HEK293 (cell line): Measurements from ENCODE around the gene GLDC.

Experiments used
- CTCF ChIA-PET: fragments of 350-600 bp; formaldehyde crosslinking; extraction: SDS; loops from one replicate; lab custom pipeline; 2021; ENCODE audit warnings: antibody characterized with exemption; lab: Yijun Ruan, JAX
- POLR2A ChIA-PET: fragments of 300-600 bp; formaldehyde crosslinking; extraction: SDS; loops from one replicate; lab custom pipeline; 2020; ENCODE audit warnings: antibody characterized with exemption, inconsistent platforms; lab: Yijun Ruan, JAX
- H3K27ac ChIP-seq: fragments of 200-500 bp; sonication (Bioruptor generic); 2 replicates; pipeline ENCODE4 v1.5.1; 2014; ENCODE audit warnings: low read depth, low read length, control low read depth, inconsistent platforms; ENCODE audit errors: extremely low read depth
- H3K36me3 ChIP-seq, 2 experiments: fragments of 200-500 bp in 1 of 2; sonication (Bioruptor generic) in 1 of 2; 1 replicate in 1 of 2; 2 replicates in 1 of 2; pipeline ENCODE4 v1.5.1; 2014 to 2017; ENCODE audit warnings: inconsistent platforms in 2 of 2, low read length in 2 of 2; ENCODE audit not compliant: control insufficient read depth in 2 of 2, insufficient read depth in 1 of 2
- H3K4me1 ChIP-seq: fragments of 200-500 bp; sonication (Bioruptor generic); 2 replicates; pipeline ENCODE4 v1.5.1; 2014; ENCODE audit warnings: mild to moderate bottlenecking, low read length, inconsistent platforms; ENCODE audit not compliant: control insufficient read depth, insufficient read depth
- H3K4me3 ChIP-seq: 2 replicates; pipeline ENCODE4 v1.5.1; 2011; ENCODE audit warnings: low read depth, mild to moderate bottlenecking, control low read depth, low read length, moderate library complexity
- H3K9me3 ChIP-seq: fragments of 200-500 bp; sonication (Bioruptor generic); 2 replicates; pipeline ENCODE4 v1.5.1; 2014; ENCODE audit warnings: low read depth, low read length, inconsistent platforms; ENCODE audit not compliant: control insufficient read depth, insufficient read depth
- AEBP2 ChIP-seq: fragments of 450-650 bp; formaldehyde crosslinking; IDR thresholded peaks from 2 replicates; pipeline ENCODE4 v1.5.1; 2016; ENCODE audit warnings: missing biosample characterization, missing genetic modification characterization, borderline replicate concordance
- GLI4 ChIP-seq: fragments of 450-650 bp; formaldehyde crosslinking; IDR thresholded peaks from 2 replicates; pipeline ENCODE4 v1.5.1; 2016; ENCODE audit warnings: missing biosample characterization, missing genetic modification characterization
- KLF1 ChIP-seq: fragments of 450-650 bp; formaldehyde crosslinking; IDR thresholded peaks from 2 replicates; pipeline ENCODE4 v1.5.1; 2016; ENCODE audit warnings: missing biosample characterization, missing genetic modification characterization
- KLF7 ChIP-seq: fragments of 450-650 bp; formaldehyde crosslinking; IDR thresholded peaks from 2 replicates; pipeline ENCODE4 v1.5.1; 2016; ENCODE audit warnings: missing biosample characterization, missing genetic modification characterization, borderline replicate concordance
- OSR2 ChIP-seq: fragments of 450-650 bp; formaldehyde crosslinking; IDR thresholded peaks from 2 replicates; pipeline ENCODE4 v1.5.1; 2016; ENCODE audit warnings: missing biosample characterization, missing genetic modification characterization
- PRDM10 ChIP-seq: fragments of 450-650 bp; formaldehyde crosslinking; IDR thresholded peaks from 2 replicates; pipeline ENCODE4 v1.5.1; 2016; ENCODE audit warnings: missing biosample characterization, missing genetic modification characterization
- REPIN1 ChIP-seq: fragments of 450-650 bp; formaldehyde crosslinking; IDR thresholded peaks from 2 replicates; pipeline ENCODE4 v1.5.1; 2017; ENCODE audit warnings: missing biosample characterization, missing genetic modification characterization, low read depth
- SCRT1 ChIP-seq: fragments of 450-650 bp; formaldehyde crosslinking; IDR thresholded peaks from 2 replicates; pipeline ENCODE4 v1.5.1; 2016; ENCODE audit warnings: missing biosample characterization, missing genetic modification characterization, borderline replicate concordance
- SP2 ChIP-seq: fragments of 450-650 bp; formaldehyde crosslinking; IDR thresholded peaks from 2 replicates; pipeline ENCODE4 v1.5.1; 2016; ENCODE audit warnings: missing biosample characterization, missing genetic modification characterization
- ZBTB21 ChIP-seq: fragments of 450-650 bp; formaldehyde crosslinking; IDR thresholded peaks from 2 replicates; pipeline ENCODE4 v1.5.1; 2017; ENCODE audit warnings: missing biosample characterization, missing genetic modification characterization
- ZEB2 ChIP-seq: fragments of 450-650 bp; formaldehyde crosslinking; IDR thresholded peaks from 2 replicates; pipeline ENCODE4 v1.5.1; 2016; ENCODE audit warnings: missing biosample characterization, missing genetic modification characterization
- ZNF133 ChIP-seq: fragments of 450-650 bp; formaldehyde crosslinking; IDR thresholded peaks from 2 replicates; pipeline ENCODE4 v1.5.1; 2016; ENCODE audit warnings: missing biosample characterization, missing genetic modification characterization
- ZNF146 ChIP-seq: fragments of 450-650 bp; formaldehyde crosslinking; IDR thresholded peaks from 2 replicates; pipeline ENCODE4 v1.5.1; 2016; ENCODE audit warnings: missing biosample characterization, missing genetic modification characterization
- ZNF174 ChIP-seq: fragments of 450-650 bp; formaldehyde crosslinking; IDR thresholded peaks from 2 replicates; pipeline ENCODE4 v1.5.0; 2017; ENCODE audit warnings: missing biosample characterization, mild to moderate bottlenecking, missing genetic modification characterization
- ZNF211 ChIP-seq: fragments of 450-650 bp; formaldehyde crosslinking; IDR thresholded peaks from 2 replicates; pipeline ENCODE4 v1.5.1; 2016; ENCODE audit warnings: low read depth, missing biosample characterization, missing genetic modification characterization
- ZNF23 ChIP-seq: fragments of 450-650 bp; formaldehyde crosslinking; IDR thresholded peaks from 2 replicates; pipeline ENCODE4 v1.5.1; 2016; ENCODE audit warnings: missing biosample characterization, missing genetic modification characterization, borderline replicate concordance
- ZNF391 ChIP-seq: fragments of 450-650 bp; formaldehyde crosslinking; IDR thresholded peaks from 2 replicates; pipeline ENCODE4 v1.5.1; 2016; ENCODE audit warnings: low read depth, missing biosample characterization, missing genetic modification characterization, borderline replicate concordance
- ZNF510 ChIP-seq: fragments of 450-650 bp; formaldehyde crosslinking; IDR thresholded peaks from 2 replicates; pipeline ENCODE4 v1.5.1; 2018; ENCODE audit warnings: mild to moderate bottlenecking, missing genetic modification characterization, missing biosample characterization; ENCODE audit not compliant: insufficient replicate concordance
- ZNF654 ChIP-seq: fragments of 450-650 bp; formaldehyde crosslinking; IDR thresholded peaks from 2 replicates; pipeline ENCODE4 v1.5.1; 2016; ENCODE audit warnings: low read depth, missing biosample characterization, missing genetic modification characterization
- TF ChIP-seq, protein P1 (sequence below): fragments of 450-650 bp; formaldehyde crosslinking; IDR thresholded peaks from 2 replicates; pipeline ENCODE4 v1.5.1; 2016; ENCODE audit warnings: missing biosample characterization, missing genetic modification characterization
- TF ChIP-seq, protein P2 (sequence below): fragments of 450-650 bp; formaldehyde crosslinking; IDR thresholded peaks from 2 replicates; pipeline ENCODE4 v1.5.1; 2017; ENCODE audit warnings: missing biosample characterization, missing genetic modification characterization

Gene GLDC

GRCh38 chr9:6677803-6678202 is 32.3 kb upstream of the GLDC start (continued):
- TF ChIP-seq ZEB2 (no peak), PRDM10 (tag by site-specific recombination) (no peak)
- TF ChIP-seq, all 188 proteins: peak for 0

DNA sequence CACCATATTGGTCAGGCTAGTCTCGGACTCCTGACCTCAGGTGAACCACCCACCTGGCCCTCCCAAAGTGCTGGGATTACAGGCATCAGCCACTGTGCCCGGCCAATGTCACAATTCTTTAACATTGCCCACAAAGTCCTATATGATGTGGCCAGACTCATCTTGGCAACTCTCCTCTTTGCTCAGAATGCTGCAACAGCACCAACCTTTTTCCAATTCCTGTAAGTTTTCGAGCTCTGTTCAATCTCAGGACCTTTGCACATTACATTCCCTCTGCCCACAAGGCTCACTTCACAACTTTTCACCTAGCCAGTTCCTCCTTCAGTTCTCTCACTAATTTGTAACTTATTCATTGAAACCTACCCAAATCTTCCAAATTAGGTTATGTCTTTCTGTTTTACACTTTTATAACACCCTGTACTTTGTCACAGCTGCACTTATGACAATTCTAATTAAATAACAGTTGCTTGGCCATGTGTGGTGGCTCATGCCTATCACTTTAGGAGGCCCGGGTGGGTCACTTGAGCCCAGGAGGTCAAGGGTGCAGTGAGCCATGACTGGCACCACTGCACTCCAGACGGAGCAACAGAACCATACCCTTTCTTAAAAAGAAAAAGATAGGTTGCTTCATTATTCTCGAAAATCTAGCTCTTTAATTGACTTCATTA is 30.9 kb upstream of the GLDC start:
- no peak overlapping the region for H3K27ac ChIP-seq
- no peaks in the 10 kb centered on the region for H3K36me3 ChIP-seq
- H3K4me1 ChIP-seq = no peaks in the 10 kb centered on the region
- no peak overlapping the region for H3K4me3 ChIP-seq
- POLR2A ChIA-PET = no interaction called here
- CTCF ChIA-PET = interaction anchor here (0.7 to 2.5 kb wide), 3 partner anchors 9 to 321 kb away, joined by 3 to 15 read pairs (median 6); no protein-coding TSS in a partner anchor
- TF ChIP-seq ZNF174 (tag by site-specific recombination) (no peak), ZNF23 (tag by site-specific recombination) (no peak), GLI4 (no peak), KLF7 (no peak), AEBP2 (tag by site-specific recombination) (no peak)
- H3K9me3 ChIP-seq = no peaks in the 10 kb centered on the region

- no peaks in the 10 kb centered on the region for H3K4me1 ChIP-seq
- H3K4me3 ChIP-seq = no peak overlapping the region
- no peak overlapping the region for H3K27ac ChIP-seq
- no peaks in the 10 kb centered on the region for H3K9me3 ChIP-seq
- ChIA-PET CTCF (interaction anchor here (0.9 to 2.5 kb wide), 2 partner anchors 8 to 819 kb away, joined by 5 to 15 read pairs; no protein-coding TSS in a partner anchor), POLR2A (no interaction called here)
- H3K36me3 ChIP-seq = no peaks in the 10 kb centered on the region
- TF ChIP-seq REPIN1 (tag by site-specific recombination) (no peak), ZNF654 (tag by site-specific recombination) (no peak), OSR2 (tag by site-specific recombination) (no peak), KLF1 (tag by site-specific recombination) (no peak), ZBTB21 (no peak), SP2 (tag by site-specific recombination) (no peak), SCRT1 (no peak), ZNF211 (no peak), ZNF146 (tag by site-specific recombination) (no peak), ZNF133 (tag by site-specific recombination) (no peak), ZNF510 (tag by site-specific recombination) (no peak), ZNF391 (no peak)
- TF ChIP-seq, protein P1, sequence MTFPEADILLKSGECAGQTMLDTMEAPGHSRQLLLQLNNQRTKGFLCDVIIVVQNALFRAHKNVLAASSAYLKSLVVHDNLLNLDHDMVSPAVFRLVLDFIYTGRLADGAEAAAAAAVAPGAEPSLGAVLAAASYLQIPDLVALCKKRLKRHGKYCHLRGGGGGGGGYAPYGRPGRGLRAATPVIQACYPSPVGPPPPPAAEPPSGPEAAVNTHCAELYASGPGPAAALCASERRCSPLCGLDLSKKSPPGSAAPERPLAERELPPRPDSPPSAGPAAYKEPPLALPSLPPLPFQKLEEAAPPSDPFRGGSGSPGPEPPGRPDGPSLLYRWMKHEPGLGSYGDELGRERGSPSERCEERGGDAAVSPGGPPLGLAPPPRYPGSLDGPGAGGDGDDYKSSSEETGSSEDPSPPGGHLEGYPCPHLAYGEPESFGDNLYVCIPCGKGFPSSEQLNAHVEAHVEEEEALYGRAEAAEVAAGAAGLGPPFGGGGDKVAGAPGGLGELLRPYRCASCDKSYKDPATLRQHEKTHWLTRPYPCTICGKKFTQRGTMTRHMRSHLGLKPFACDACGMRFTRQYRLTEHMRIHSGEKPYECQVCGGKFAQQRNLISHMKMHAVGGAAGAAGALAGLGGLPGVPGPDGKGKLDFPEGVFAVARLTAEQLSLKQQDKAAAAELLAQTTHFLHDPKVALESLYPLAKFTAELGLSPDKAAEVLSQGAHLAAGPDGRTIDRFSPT (tag by site-specific recombination) = no peak
- TF ChIP-seq, protein P2, sequence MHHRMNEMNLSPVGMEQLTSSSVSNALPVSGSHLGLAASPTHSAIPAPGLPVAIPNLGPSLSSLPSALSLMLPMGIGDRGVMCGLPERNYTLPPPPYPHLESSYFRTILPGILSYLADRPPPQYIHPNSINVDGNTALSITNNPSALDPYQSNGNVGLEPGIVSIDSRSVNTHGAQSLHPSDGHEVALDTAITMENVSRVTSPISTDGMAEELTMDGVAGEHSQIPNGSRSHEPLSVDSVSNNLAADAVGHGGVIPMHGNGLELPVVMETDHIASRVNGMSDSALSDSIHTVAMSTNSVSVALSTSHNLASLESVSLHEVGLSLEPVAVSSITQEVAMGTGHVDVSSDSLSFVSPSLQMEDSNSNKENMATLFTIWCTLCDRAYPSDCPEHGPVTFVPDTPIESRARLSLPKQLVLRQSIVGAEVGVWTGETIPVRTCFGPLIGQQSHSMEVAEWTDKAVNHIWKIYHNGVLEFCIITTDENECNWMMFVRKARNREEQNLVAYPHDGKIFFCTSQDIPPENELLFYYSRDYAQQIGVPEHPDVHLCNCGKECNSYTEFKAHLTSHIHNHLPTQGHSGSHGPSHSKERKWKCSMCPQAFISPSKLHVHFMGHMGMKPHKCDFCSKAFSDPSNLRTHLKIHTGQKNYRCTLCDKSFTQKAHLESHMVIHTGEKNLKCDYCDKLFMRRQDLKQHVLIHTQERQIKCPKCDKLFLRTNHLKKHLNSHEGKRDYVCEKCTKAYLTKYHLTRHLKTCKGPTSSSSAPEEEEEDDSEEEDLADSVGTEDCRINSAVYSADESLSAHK (tag by site-specific recombination) = no peak
Observed at GRCh38 chr9:6675268-6675667, 29.7 kb upstream of the GLDC start.
